GM21786 (cell line): ENCODE data around the gene ALKBH5.

Experiments
- ATAC-seq: cut with Tn5 transposase; IDR thresholded peaks from one replicate; pipeline ENCODE4 v1.9.1; 2021; ENCODE audit not compliant: unreplicated experiment

ALKBH5 gene

GRCh38 chr17:18183334-18184142, at the start of gene ALKBH5:
ALKBH5 (plus strand) TSS chr17:18183828; CDS start chr17:18184244, 416 bp downstream.
- ATAC-seq, result peak; percentile 81

DNA sequence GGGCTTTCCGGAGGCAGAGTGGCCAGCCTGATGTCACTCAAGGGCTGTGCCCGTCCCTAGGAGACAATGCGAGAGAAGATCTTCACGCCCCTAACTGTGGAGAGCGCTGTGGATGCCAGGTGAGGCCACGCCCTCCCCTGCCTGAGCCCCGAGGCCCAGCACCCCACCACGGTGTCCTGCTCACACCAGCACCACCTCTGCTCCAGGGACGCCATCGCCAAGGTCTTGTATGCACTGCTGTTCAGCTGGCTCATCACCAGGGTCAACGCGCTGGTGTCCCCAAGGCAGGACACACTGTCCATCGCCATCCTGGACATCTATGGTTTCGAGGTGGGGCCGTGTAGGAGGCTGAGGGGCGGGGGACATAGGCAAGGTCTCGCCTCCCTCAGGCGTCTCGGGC, 47.3 kb upstream of the ALKBH5 start:
- ATAC-seq, result no peak

DNA sequence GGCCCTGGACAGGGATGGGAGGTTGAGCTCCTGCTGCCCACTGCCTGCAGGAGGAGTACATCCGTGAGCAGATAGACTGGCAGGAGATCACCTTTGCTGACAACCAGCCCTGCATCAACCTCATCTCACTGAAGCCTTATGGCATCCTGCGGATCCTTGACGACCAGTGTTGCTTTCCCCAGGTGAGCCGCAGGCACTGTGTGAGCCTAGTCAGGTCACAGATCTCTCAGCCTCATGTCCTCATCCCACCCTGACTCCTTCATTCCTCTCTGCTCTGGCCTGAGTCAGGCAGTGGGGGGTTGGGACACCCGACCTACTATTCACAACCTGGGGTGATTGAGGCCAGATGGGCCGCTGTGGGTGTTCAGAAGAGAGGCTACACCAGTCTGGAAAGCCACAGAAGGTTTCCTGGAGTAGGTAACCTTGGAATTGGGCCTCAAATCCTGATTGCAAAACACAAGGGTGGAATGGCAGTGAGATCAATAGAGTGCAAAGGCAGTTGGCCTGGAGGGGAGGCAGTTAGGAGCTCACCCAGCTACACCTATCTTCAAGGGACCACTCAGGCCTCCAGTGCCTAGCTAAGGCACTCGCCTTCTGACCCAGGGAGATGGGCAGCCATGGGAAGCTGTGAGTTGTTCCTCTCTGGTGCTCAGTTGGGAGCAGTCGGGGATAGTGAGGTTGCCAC, 45.4 kb upstream of the ALKBH5 start:
- no peak for ATAC-seq

- ATAC-seq, result no peak
Measured at GRCh38 chr17:18139092-18139491, 44.5 kb upstream of the ALKBH5 start.

DNA sequence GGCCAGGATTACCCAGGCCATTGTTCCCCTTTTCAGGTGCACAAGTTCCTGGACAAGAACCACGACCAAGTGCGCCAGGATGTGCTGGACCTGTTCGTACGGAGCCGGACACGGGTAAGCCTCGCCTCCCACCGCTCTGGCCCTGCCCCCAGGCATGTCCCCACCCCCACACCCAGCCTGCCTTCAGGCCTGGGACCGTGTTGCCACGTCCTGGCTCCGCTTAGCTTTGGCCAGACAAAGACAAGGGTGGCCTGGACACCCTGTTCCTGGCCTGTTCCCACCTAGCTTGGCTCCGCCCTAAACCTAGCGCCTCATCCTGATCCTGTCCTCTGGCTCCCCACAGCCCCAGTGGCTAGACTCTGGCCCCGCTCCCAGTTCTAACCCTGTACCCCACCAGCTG, 44.1 kb upstream of the ALKBH5 start:
- ATAC-seq, result no peak

GRCh38 chr17:18139949-18140348, 43.7 kb upstream of the ALKBH5 start:
- no peak for ATAC-seq

- ATAC-seq, result no peak
Measured at GRCh38 chr17:18140648-18141047, 43.0 kb upstream of the ALKBH5 start.

GRCh38 chr17:18141210-18141803, 42.3 kb upstream of the ALKBH5 start:
- ATAC-seq, result no peak

DNA sequence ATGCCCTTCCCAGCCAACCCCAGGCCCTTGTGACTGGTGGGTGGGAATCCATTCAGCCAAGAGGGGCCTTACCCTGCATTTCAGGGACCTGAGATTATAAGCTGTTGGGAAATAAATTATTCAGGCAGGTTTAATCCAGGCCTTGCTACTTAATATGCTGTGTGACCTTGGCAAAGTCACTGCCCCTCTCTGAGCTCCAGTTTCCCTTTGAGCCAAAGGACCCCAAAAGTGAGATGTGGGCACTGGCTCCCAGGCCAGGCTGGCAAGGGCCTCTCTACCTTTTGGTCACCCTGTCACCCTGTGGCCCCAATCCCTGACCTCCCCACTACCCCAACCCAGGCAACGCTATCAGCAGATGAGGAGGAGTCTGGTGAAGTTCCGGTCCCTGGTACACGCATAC, 41.2 kb upstream of the ALKBH5 start:
- no peak for ATAC-seq

GRCh38 chr17:18143044-18143936, 40.3 kb upstream of the ALKBH5 start:
- ATAC-seq, result no peak

- no peak for ATAC-seq
Measured at GRCh38 chr17:18144261-18144660, 39.4 kb upstream of the ALKBH5 start.

- no peak for ATAC-seq
Measured at GRCh38 chr17:18144855-18145254, 38.8 kb upstream of the ALKBH5 start.

DNA sequence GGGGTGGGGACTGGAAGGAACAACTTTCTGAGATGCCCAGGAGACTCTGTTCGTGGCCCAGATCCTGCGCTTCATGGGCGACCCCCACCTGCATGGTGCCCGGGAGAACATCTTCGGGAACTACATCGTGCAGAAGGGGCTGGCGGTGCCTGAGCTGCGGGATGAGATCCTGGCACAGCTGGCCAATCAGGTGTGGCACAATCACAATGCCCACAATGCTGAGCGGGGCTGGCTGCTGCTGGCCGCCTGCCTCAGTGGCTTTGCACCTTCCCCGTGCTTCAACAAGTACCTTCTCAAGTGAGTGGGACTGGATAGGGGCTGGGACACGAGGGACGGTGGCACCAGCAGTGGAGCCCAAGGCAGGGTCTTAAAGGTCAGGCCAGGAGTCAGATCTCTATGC, 37.8 kb upstream of the ALKBH5 start:
- ATAC-seq, result no peak

- ATAC-seq, result no peak
Measured at GRCh38 chr17:18146259-18146658, 37.4 kb upstream of the ALKBH5 start.

DNA sequence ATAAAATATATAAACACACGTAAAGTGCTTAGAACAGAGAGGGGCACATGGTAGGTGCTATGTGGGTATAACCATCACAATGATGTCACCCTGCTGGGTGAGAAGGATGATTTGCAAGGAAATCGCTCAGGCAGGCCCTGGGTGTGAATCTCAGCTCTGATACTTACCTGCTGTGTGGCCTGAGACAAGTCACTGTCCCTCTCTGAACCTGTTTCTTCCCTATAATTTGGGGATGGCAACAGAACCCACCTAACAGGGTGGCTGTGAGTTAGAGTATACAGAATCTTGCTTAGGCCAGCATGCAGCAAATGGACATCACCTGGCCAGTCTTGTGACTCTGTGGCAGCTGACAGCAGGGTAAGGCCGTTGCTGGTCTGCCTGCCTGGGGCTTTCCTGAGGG, 36.6 kb upstream of the ALKBH5 start:
- no peak for ATAC-seq

- no peak for ATAC-seq
Measured at GRCh38 chr17:18148586-18148985, 35.0 kb upstream of the ALKBH5 start.

- ATAC-seq, result no peak
Measured at GRCh38 chr17:18151290-18151689, 32.3 kb upstream of the ALKBH5 start.

DNA sequence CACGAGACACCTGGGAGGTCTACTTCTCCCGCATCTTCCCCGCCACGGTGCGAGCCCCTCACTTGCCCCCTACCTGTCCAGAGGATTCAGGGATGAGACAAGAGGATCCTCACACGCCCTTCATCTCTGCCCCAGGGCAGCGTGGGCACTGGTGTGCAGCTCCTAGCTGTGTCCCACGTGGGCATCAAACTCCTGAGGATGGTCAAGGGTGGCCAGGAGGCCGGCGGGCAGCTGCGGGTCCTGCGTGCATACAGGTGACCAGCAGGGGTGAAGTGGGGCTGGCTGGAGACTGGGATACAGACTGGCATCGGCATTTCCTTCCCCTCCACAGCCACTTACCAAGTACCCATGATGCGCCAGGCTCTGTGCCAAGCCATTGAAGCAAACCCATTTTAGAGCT, 28.4 kb upstream of the ALKBH5 start:
- ATAC-seq, result no peak

DNA sequence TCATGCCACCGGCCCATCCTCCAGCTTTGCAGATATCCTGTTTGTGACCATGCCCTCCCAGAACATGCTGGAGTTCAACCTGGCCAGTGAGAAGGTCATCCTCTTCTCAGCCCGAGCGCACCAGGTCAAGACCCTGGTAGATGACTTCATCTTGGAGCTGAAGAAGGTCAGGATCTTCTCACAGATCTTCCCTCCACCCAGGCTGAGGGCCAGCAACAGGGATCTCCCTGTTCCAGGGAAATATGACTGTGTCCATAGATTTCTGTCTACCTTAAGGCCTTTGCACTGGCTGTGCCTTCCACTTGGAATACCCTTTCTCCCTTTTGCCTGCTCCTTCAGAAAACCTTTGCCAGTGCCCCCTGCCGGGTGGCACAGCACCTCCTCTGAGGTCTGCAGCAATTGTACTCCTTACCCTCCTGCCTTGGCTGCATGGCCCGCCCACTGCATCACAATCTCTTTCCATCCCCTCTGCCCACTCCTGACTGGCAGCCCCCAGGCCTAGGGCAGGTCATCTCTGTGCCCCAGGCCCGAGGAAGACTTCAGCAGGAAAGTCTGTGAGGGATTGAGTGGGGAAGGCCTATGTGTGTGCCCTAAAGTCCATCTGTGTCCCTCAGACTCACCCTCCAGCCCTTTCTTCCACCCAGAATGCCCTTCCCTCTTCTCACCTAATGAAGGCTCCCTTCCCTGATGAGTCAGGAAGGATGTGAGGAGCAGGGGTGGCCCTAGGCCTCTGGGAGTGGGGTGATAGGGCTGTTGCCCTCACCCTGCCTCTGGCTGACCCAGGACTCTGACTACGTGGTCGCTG, 27.3 kb upstream of the ALKBH5 start:
- ATAC-seq, result no peak

GRCh38 chr17:18156976-18157280, 26.7 kb upstream of the ALKBH5 start:
- ATAC-seq, result no peak
